ENCODE measurements around the gene TAGLN2.

GRCh38 chr1:159962176-159962575 is 36.9 kb upstream of the TAGLN2 start:
- TF ChIP-seq ZNF592 (IDR thresholded peaks at IDR 0.05): no peak
- no peak for TF ChIP-seq YY1 (IDR thresholded peaks at IDR 0.05; ENCODE audit: borderline replicate concordance in 1 of 3, control insufficient read depth in 1 of 3, extremely low read depth in 1 of 3, insufficient read depth in 3 of 3, insufficient read length in 1 of 3, insufficient replicate concordance in 2 of 3, low read depth in 1 of 3, low read length in 2 of 3)
- TF ChIP-seq POLR2A (conservative IDR thresholded peaks at IDR 0.05): no peak
- TF ChIP-seq ZNF398 (CRISPR knock-in tag; IDR thresholded peaks at IDR 0.05): no peak
- no peak for TF ChIP-seq ATF1 (CRISPR knock-in tag; IDR thresholded peaks at IDR 0.05)
- no peak for TF ChIP-seq ATF1 (tag; IDR thresholded peaks at IDR 0.05)
- TF ChIP-seq ZNF77 (CRISPR knock-in tag; IDR thresholded peaks at IDR 0.05): no peak
- TF ChIP-seq SMC3 (conservative IDR thresholded peaks at IDR 0.05; ENCODE audit: insufficient read depth, low read depth, low read length): no peak
- no peak for TF ChIP-seq USF2 (CRISPR knock-in tag; IDR thresholded peaks at IDR 0.05)
- no peak for TF ChIP-seq CTCF (IDR thresholded peaks at IDR 0.05 in 2 of 3, conservative IDR thresholded peaks at IDR 0.05 in 1 of 3; ENCODE audit: insufficient read depth in 2 of 3, low read depth in 1 of 3, low read length in 3 of 3)
- TF ChIP-seq GATA2 (CRISPR knock-in tag; IDR thresholded peaks at IDR 0.05): no peak
- TF ChIP-seq DPF2 (IDR thresholded peaks at IDR 0.05): no peak
